IMR-90 (cell line): Measurements from ENCODE around the gene SEMA4A. TPM values are rescaled to one million over a fixed set of nuclear protein-coding genes. Genes with fewer than 3 reads are reported as not detected.
"Not testable (repeated sequence)": the region's sequence is repeated elsewhere in the genome, so short reads cannot be mapped to it uniquely, and the experiment has no call there.

ENCODE experiments used
- ATAC-seq: fragments of 200-7000 bp; cut with Tn5 transposase; 2 replicates; pipeline ENCODE4 v1.9.1; 2020; ENCODE audit warnings: low read depth, mild to moderate bottlenecking, moderate library complexity
- BruUV-seq: library from RNA; stranded (reverse); fragments of 400-500 nt; replicated peaks from 2 replicates; lab custom pipeline; 2021; lab: Mats Ljungman, UMichigan
- CTCF ChIA-PET: fragments of 300-600 bp; formaldehyde crosslinking; extraction: SDS; loops from one replicate; lab custom pipeline; 2021; ENCODE audit warnings: antibody characterized with exemption; lab: Yijun Ruan, JAX
- POLR2A ChIA-PET: fragments of 300-600 bp; sonication (Branson Sonifier 250); formaldehyde crosslinking; loops from one replicate; lab custom pipeline; 2022; ENCODE audit warnings: antibody characterized with exemption; ENCODE audit not compliant: unreplicated experiment; lab: Charles Lee
- DNase-seq: peaks from one replicate; pipeline ENCODE4 v3.0.0; 2013
- H2AFZ ChIP-seq: replicated peaks from 2 replicates; pipeline ENCODE3; 2013; ENCODE audit warnings: low read length, mild to moderate bottlenecking; ENCODE audit not compliant: poor library complexity
- H2AK5ac ChIP-seq: 2 replicates; pipeline ENCODE4 v1.6.1; 2013; ENCODE audit warnings: low read depth, low read length, inconsistent platforms
- H2AK9ac ChIP-seq: replicated peaks from 2 replicates; pipeline ENCODE3; 2013; ENCODE audit warnings: mild to moderate bottlenecking, low read depth, low read length, moderate library complexity; ENCODE audit not compliant: poor library complexity
- H2BK120ac ChIP-seq: 2 replicates; pipeline ENCODE4 v1.6.1; 2013; ENCODE audit warnings: low read depth, low read length, inconsistent platforms
- H2BK15ac ChIP-seq: 3 replicates; pipeline ENCODE4 v1.6.1; 2013; ENCODE audit warnings: low read depth, low read length, inconsistent platforms
- H2BK20ac ChIP-seq: 2 replicates; pipeline ENCODE4 v1.6.1; 2013; ENCODE audit warnings: low read depth, mild to moderate bottlenecking, inconsistent platforms, low read length, moderate library complexity
- H2BK5ac ChIP-seq: 2 replicates; pipeline ENCODE4 v1.6.1; 2013; ENCODE audit warnings: mild to moderate bottlenecking, low read depth, low read length, inconsistent platforms; ENCODE audit not compliant: poor library complexity, severe bottlenecking
- H3K14ac ChIP-seq: replicated peaks from 2 replicates; pipeline ENCODE4 v1.6.1; 2013; ENCODE audit warnings: low read depth, low read length, inconsistent platforms
- H3K18ac ChIP-seq: 2 replicates; pipeline ENCODE4 v1.6.1; 2013; ENCODE audit warnings: low read depth, low read length, control low read depth
- H3K23ac ChIP-seq: 2 replicates; pipeline ENCODE4 v1.6.1; 2013; ENCODE audit warnings: low read depth, low read length, inconsistent platforms
- H3K27ac ChIP-seq: 2 replicates; pipeline ENCODE4 v1.5.1; 2013; ENCODE audit warnings: mild to moderate bottlenecking, control low read depth, low read length; ENCODE audit not compliant: insufficient read depth
- H3K27me3 ChIP-seq: 2 replicates; pipeline ENCODE4 v1.6.1; 2013; ENCODE audit warnings: low read length; ENCODE audit not compliant: control insufficient read depth, insufficient read depth
- H3K36me3 ChIP-seq: 2 replicates; pipeline ENCODE4 v1.6.1; 2013; ENCODE audit warnings: low read length, mixed read lengths; ENCODE audit not compliant: control insufficient read depth, insufficient read depth
- H3K4ac ChIP-seq: 2 replicates; pipeline ENCODE4 v1.6.1; 2013; ENCODE audit warnings: low read depth, low read length, inconsistent platforms
- H3K4me1 ChIP-seq: 2 replicates; pipeline ENCODE4 v1.6.1; 2013; ENCODE audit warnings: low read length, mixed read lengths; ENCODE audit not compliant: control insufficient read depth, insufficient read depth
- H3K4me2 ChIP-seq: 2 replicates; pipeline ENCODE4 v1.6.1; 2013; ENCODE audit warnings: low read depth, mild to moderate bottlenecking, control low read depth, low read length, moderate library complexity
- H3K4me3 ChIP-seq: 2 replicates; pipeline ENCODE4 v1.5.1; 2013; ENCODE audit warnings: low read depth, mild to moderate bottlenecking, control low read depth, low read length, moderate library complexity; ENCODE audit not compliant: insufficient read depth
- H3K56ac ChIP-seq: 2 replicates; pipeline ENCODE4 v1.6.1; 2013; ENCODE audit warnings: low read length, inconsistent platforms; ENCODE audit not compliant: insufficient read depth; ENCODE audit errors: extremely low read depth
- H3K79me1 ChIP-seq, 2 experiments: 2 replicates each; pipeline ENCODE4 v1.6.1; 2013; ENCODE audit warnings: low read length in 2 of 2, inconsistent platforms in 1 of 2, low read depth in 1 of 2
- H3K9ac ChIP-seq: 2 replicates; pipeline ENCODE4 v1.6.1; 2013; ENCODE audit warnings: low read depth, low read length, control low read depth
- H3K9me1 ChIP-seq: 2 replicates; pipeline ENCODE4 v1.6.1; 2013; ENCODE audit warnings: low read length, inconsistent platforms; ENCODE audit not compliant: insufficient read depth
- H3K9me3 ChIP-seq: 2 replicates; pipeline ENCODE4 v1.6.1; 2013; ENCODE audit warnings: low read length; ENCODE audit not compliant: control insufficient read depth, insufficient read depth
- H4K20me1 ChIP-seq: 2 replicates; pipeline ENCODE4 v1.6.1; 2013; ENCODE audit warnings: low read length, inconsistent platforms; ENCODE audit not compliant: insufficient read depth
- H4K5ac ChIP-seq: 2 replicates; pipeline ENCODE4 v1.6.1; 2013; ENCODE audit warnings: mild to moderate bottlenecking, low read depth, low read length, control low read depth
- H4K8ac ChIP-seq, 2 experiments: 2 replicates each; pipeline ENCODE4 v1.6.1; 2013; ENCODE audit warnings: low read depth in 2 of 2, low read length in 2 of 2, control low read depth in 1 of 2, inconsistent platforms in 1 of 2
- H4K91ac ChIP-seq: 2 replicates; pipeline ENCODE4 v1.6.1; 2013; ENCODE audit warnings: low read depth, low read length, inconsistent platforms; ENCODE audit not compliant: insufficient read depth
- WGBS, 2 experiments: methylation state at CpG; one replicate each; pipeline versions ENCODE4 v1.1.5 to v1.1.7; 2013; ENCODE audit warnings: missing lambda C conversion rate in 2 of 2; ENCODE audit not compliant: insufficient read length in 1 of 2; ENCODE audit errors: extremely low coverage in 2 of 2; 5-methylcytosine and 5-hydroxymethylcytosine counted together
- dilution Hi-C: fragments of 300-500 bp; cut with HindIII; formaldehyde crosslinking; loops from one replicate; pipeline ENCODE4 v1.14.3; 2018; ENCODE audit warnings: low sequenced_read_pairs; ENCODE audit not compliant: unreplicated experiment
- in situ Hi-C: fragments of 300-500 bp; cut with MboI; formaldehyde crosslinking; loops from 3 replicates; pipeline ENCODE4 v1.14.3; 2019; ENCODE audit warnings: low sequenced_read_pairs, inconsistent platforms, mixed read lengths
- intact Hi-C: fragments of 100-400 bp; cut with micrococcal nuclease; formaldehyde crosslinking; loops from 2 replicates; pipeline ENCODE4 v1.10.0; 2022
- polyA plus RNA-seq, 3 experiments: library from polyadenylated mRNA; depleted of rRNA; stranded (reverse); fragments of >200 nt; gene quantifications; 2 replicates each; pipeline ENCODE4 v1.2.3, GENCODE V29; 2012; ENCODE audit warnings: low replicate concordance in 1 of 3
- total RNA-seq: library from RNA; depleted of rRNA; stranded (reverse); fragments of >200 nt; gene quantifications from 2 replicates; pipeline ENCODE4 v1.2.3, GENCODE V29; 2012

The SEMA4A gene
- total and polyA plus RNA-seq, 2 of the 4 experiments (the other 2 are of a cell fraction): 0.18 to 0.86 TPM

DNA sequence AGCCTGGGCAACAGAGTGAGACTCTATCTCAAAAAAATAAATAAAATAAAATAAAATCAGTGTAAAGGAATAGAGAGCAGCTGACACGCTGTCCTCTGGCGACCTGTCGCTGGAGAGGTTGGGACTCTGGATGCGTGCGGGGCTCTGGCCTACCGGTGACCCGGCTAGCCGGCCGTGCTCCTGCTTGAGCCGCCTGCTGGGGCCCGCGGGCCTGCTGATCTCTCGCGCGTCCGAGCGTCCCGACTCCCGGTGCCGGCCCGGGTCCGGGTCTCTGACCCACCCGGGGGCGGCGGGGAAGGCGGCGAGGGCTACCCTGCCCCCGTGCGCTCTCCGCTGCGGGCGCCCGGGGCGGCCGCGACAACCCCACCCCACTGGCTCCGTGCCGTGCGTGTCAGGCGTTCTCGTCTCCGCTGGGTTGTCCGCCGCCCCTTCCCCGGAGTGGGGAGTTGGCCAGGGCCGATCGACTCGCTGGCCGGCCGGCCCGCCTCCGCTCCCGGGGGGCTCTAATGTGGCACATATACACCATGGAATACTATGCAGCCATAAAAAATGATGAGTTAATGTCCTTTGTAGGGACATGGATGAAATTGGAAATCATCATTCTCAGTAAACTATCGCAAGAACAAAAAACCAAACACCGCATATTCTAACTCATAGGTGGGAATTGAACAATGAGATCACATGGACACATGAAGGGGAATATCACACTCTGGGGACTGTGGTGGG, 63.1 kb downstream of the SEMA4A start:
- ATAC-seq, in situ Hi-C loops, H2BK5ac ChIP-seq, H3K27me3 ChIP-seq, H3K9me3 ChIP-seq, H4K20me1 ChIP-seq, H3K18ac ChIP-seq, H3K36me3 ChIP-seq, H4K8ac ChIP-seq, H2BK15ac ChIP-seq, H2BK120ac ChIP-seq, POLR2A ChIA-PET, intact Hi-C loops, H3K23ac ChIP-seq, H3K27ac ChIP-seq, H3K9ac ChIP-seq, H2BK20ac ChIP-seq, dilution Hi-C loops, H2AK9ac ChIP-seq, H3K14ac ChIP-seq, CTCF ChIA-PET, BruUV-seq, H3K56ac ChIP-seq, H2AFZ ChIP-seq, H3K9me1 ChIP-seq, H2AK5ac ChIP-seq, H3K4ac ChIP-seq, H3K4me1 ChIP-seq, H4K5ac ChIP-seq, H3K4me3 ChIP-seq, DNase-seq, H4K91ac ChIP-seq, H3K4me2 ChIP-seq: not testable (repeated sequence)
- H3K79me1 ChIP-seq: peaks cover 19 to 51% of the 10 kb centered on the region in 2 experiments
- 100% methylated on average over 23 of the region's 55 CpGs; no CpG with 5 or more reads in 1 of the 2 experiments for WGBS, 2 experiments
